IMR-90 (cell line): ENCODE results near the gene RBMS2. TPM values are rescaled to one million over a fixed set of nuclear protein-coding genes. Genes with fewer than 3 reads are reported as not detected.
A peak's percentile ranks its signal among the peaks of the same experiment; 100 is the strongest.

Experiments used
- ATAC-seq: fragments of 200-7000 bp; cut with Tn5 transposase; 2 replicates; pipeline ENCODE4 v1.9.1; 2020; ENCODE audit warnings: low read depth, mild to moderate bottlenecking, moderate library complexity
- BruUV-seq: library from RNA; stranded (reverse); fragments of 400-500 nt; replicated peaks from 2 replicates; lab custom pipeline; 2021; lab: Mats Ljungman, UMichigan
- CTCF ChIA-PET: fragments of 300-600 bp; formaldehyde crosslinking; extraction: SDS; loops from one replicate; lab custom pipeline; 2021; ENCODE audit warnings: antibody characterized with exemption; lab: Yijun Ruan, JAX
- POLR2A ChIA-PET: fragments of 300-600 bp; sonication (Branson Sonifier 250); formaldehyde crosslinking; loops from one replicate; lab custom pipeline; 2022; ENCODE audit warnings: antibody characterized with exemption; ENCODE audit not compliant: unreplicated experiment; lab: Charles Lee
- DNase-seq: peaks from one replicate; pipeline ENCODE4 v3.0.0; 2013
- H2AFZ ChIP-seq: replicated peaks from 2 replicates; pipeline ENCODE3; 2013; ENCODE audit warnings: low read length, mild to moderate bottlenecking; ENCODE audit not compliant: poor library complexity
- H2AK5ac ChIP-seq: 2 replicates; pipeline ENCODE4 v1.6.1; 2013; ENCODE audit warnings: low read depth, low read length, inconsistent platforms
- H2AK9ac ChIP-seq: replicated peaks from 2 replicates; pipeline ENCODE3; 2013; ENCODE audit warnings: mild to moderate bottlenecking, low read depth, low read length, moderate library complexity; ENCODE audit not compliant: poor library complexity
- H2BK120ac ChIP-seq: 2 replicates; pipeline ENCODE4 v1.6.1; 2013; ENCODE audit warnings: low read depth, low read length, inconsistent platforms
- H2BK15ac ChIP-seq: 3 replicates; pipeline ENCODE4 v1.6.1; 2013; ENCODE audit warnings: low read depth, low read length, inconsistent platforms
- H2BK20ac ChIP-seq: 2 replicates; pipeline ENCODE4 v1.6.1; 2013; ENCODE audit warnings: low read depth, mild to moderate bottlenecking, inconsistent platforms, low read length, moderate library complexity
- H2BK5ac ChIP-seq: 2 replicates; pipeline ENCODE4 v1.6.1; 2013; ENCODE audit warnings: mild to moderate bottlenecking, low read depth, low read length, inconsistent platforms; ENCODE audit not compliant: poor library complexity, severe bottlenecking
- H3K14ac ChIP-seq: replicated peaks from 2 replicates; pipeline ENCODE4 v1.6.1; 2013; ENCODE audit warnings: low read depth, low read length, inconsistent platforms
- H3K18ac ChIP-seq: 2 replicates; pipeline ENCODE4 v1.6.1; 2013; ENCODE audit warnings: low read depth, low read length, control low read depth
- H3K23ac ChIP-seq: 2 replicates; pipeline ENCODE4 v1.6.1; 2013; ENCODE audit warnings: low read depth, low read length, inconsistent platforms
- H3K27ac ChIP-seq: 2 replicates; pipeline ENCODE4 v1.5.1; 2013; ENCODE audit warnings: mild to moderate bottlenecking, control low read depth, low read length; ENCODE audit not compliant: insufficient read depth
- H3K27me3 ChIP-seq: 2 replicates; pipeline ENCODE4 v1.6.1; 2013; ENCODE audit warnings: low read length; ENCODE audit not compliant: control insufficient read depth, insufficient read depth
- H3K36me3 ChIP-seq: 2 replicates; pipeline ENCODE4 v1.6.1; 2013; ENCODE audit warnings: low read length, mixed read lengths; ENCODE audit not compliant: control insufficient read depth, insufficient read depth
- H3K4ac ChIP-seq: 2 replicates; pipeline ENCODE4 v1.6.1; 2013; ENCODE audit warnings: low read depth, low read length, inconsistent platforms
- H3K4me1 ChIP-seq: 2 replicates; pipeline ENCODE4 v1.6.1; 2013; ENCODE audit warnings: low read length, mixed read lengths; ENCODE audit not compliant: control insufficient read depth, insufficient read depth
- H3K4me2 ChIP-seq: 2 replicates; pipeline ENCODE4 v1.6.1; 2013; ENCODE audit warnings: low read depth, mild to moderate bottlenecking, control low read depth, low read length, moderate library complexity
- H3K4me3 ChIP-seq: 2 replicates; pipeline ENCODE4 v1.5.1; 2013; ENCODE audit warnings: low read depth, mild to moderate bottlenecking, control low read depth, low read length, moderate library complexity; ENCODE audit not compliant: insufficient read depth
- H3K56ac ChIP-seq: 2 replicates; pipeline ENCODE4 v1.6.1; 2013; ENCODE audit warnings: low read length, inconsistent platforms; ENCODE audit not compliant: insufficient read depth; ENCODE audit errors: extremely low read depth
- H3K79me1 ChIP-seq, 2 experiments: 2 replicates each; pipeline ENCODE4 v1.6.1; 2013; ENCODE audit warnings: low read length in 2 of 2, inconsistent platforms in 1 of 2, low read depth in 1 of 2
- H3K9ac ChIP-seq: 2 replicates; pipeline ENCODE4 v1.6.1; 2013; ENCODE audit warnings: low read depth, low read length, control low read depth
- H3K9me1 ChIP-seq: 2 replicates; pipeline ENCODE4 v1.6.1; 2013; ENCODE audit warnings: low read length, inconsistent platforms; ENCODE audit not compliant: insufficient read depth
- H3K9me3 ChIP-seq: 2 replicates; pipeline ENCODE4 v1.6.1; 2013; ENCODE audit warnings: low read length; ENCODE audit not compliant: control insufficient read depth, insufficient read depth
- H4K20me1 ChIP-seq: 2 replicates; pipeline ENCODE4 v1.6.1; 2013; ENCODE audit warnings: low read length, inconsistent platforms; ENCODE audit not compliant: insufficient read depth
- H4K5ac ChIP-seq: 2 replicates; pipeline ENCODE4 v1.6.1; 2013; ENCODE audit warnings: mild to moderate bottlenecking, low read depth, low read length, control low read depth
- H4K8ac ChIP-seq, 2 experiments: 2 replicates each; pipeline ENCODE4 v1.6.1; 2013; ENCODE audit warnings: low read depth in 2 of 2, low read length in 2 of 2, control low read depth in 1 of 2, inconsistent platforms in 1 of 2
- H4K91ac ChIP-seq: 2 replicates; pipeline ENCODE4 v1.6.1; 2013; ENCODE audit warnings: low read depth, low read length, inconsistent platforms; ENCODE audit not compliant: insufficient read depth
- CEBPB ChIP-seq: IDR thresholded peaks from 2 replicates; pipeline ENCODE4 v1.6.1; 2012; ENCODE audit warnings: low read depth, low read length, improper control_type of control experiment
- SMC3 ChIP-seq: fragments of 150-350 bp; IDR thresholded peaks from 2 replicates; pipeline ENCODE4 v1.6.1; 2016; ENCODE audit warnings: low read depth, mild to moderate bottlenecking, antibody characterized with exemption, low read length, moderate library complexity
- whole genome bisulfite sequencing, 2 experiments: methylation state at CpG; one replicate each; pipeline versions ENCODE4 v1.1.5 to v1.1.7; 2013; ENCODE audit warnings: missing lambda C conversion rate in 2 of 2; ENCODE audit not compliant: insufficient read length in 1 of 2; ENCODE audit errors: extremely low coverage in 2 of 2; 5-methylcytosine and 5-hydroxymethylcytosine counted together
- dilution Hi-C: fragments of 300-500 bp; cut with HindIII; formaldehyde crosslinking; loops from one replicate; pipeline ENCODE4 v1.14.3; 2018; ENCODE audit warnings: low sequenced_read_pairs; ENCODE audit not compliant: unreplicated experiment
- in situ Hi-C: fragments of 300-500 bp; cut with MboI; formaldehyde crosslinking; loops from 3 replicates; pipeline ENCODE4 v1.14.3; 2019; ENCODE audit warnings: low sequenced_read_pairs, inconsistent platforms, mixed read lengths
- intact Hi-C: fragments of 100-400 bp; cut with micrococcal nuclease; formaldehyde crosslinking; loops from 2 replicates; pipeline ENCODE4 v1.10.0; 2022
- polyA plus RNA-seq, 3 experiments: library from polyadenylated mRNA; depleted of rRNA; stranded (reverse); fragments of >200 nt; gene quantifications; 2 replicates each; pipeline ENCODE4 v1.2.3, GENCODE V29; 2012; ENCODE audit warnings: low replicate concordance in 1 of 3
- total RNA-seq: library from RNA; depleted of rRNA; stranded (reverse); fragments of >200 nt; gene quantifications from 2 replicates; pipeline ENCODE4 v1.2.3, GENCODE V29; 2012

Gene RBMS2
- total and polyA plus RNA-seq, 2 of the 4 experiments (the other 2 are of a cell fraction) = 38.0 to 43.6 TPM

DNA sequence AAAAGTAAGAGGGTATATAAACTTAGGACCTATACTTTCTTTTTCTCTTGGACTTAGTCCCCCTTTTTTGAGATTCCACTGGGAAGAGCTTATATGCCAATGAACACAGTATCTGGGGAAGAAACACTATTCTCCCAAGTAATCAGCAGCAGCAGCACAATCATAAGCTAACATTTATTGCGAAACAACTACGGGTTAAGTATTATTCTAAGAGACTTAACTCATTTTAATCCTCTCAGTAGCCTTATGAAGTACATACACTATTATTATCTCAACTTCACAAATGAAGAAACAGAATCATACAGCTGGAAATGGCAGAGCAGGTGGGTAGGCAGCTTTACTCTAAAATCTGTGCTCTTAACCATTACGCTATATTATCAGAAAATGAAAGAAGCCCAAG, 80.6 kb downstream of the RBMS2 start:
- intact Hi-C loops (no loop called here), dilution Hi-C loops (no loop called here), in situ Hi-C loops (no loop called here)
- Histone ChIP-seq H2AK9ac (no peak overlapping the region), H3K56ac (no peak overlapping the region), H4K8ac (no peak overlapping the region), H3K9me1 (0 out of 2 replicates have a peak, but pooled peaks cover 3% of the 10 kb centered on the region), H3K9me3 (no peaks in the 10 kb centered on the region), H3K18ac (no peak overlapping the region), H3K4me3 (no peak overlapping the region), H3K36me3 (peaks cover 87% of the 10 kb centered on the region), H3K27ac (no peak overlapping the region), H3K4me1 (no peaks in the 10 kb centered on the region), H3K9ac (no peak overlapping the region), H3K27me3 (no peaks in the 10 kb centered on the region), H2BK5ac (no peak overlapping the region), H3K14ac (no peak overlapping the region), H2BK20ac (no peak overlapping the region), H3K23ac (no peak overlapping the region), H4K20me1 (peaks cover under 1% of the 10 kb centered on the region; the same call in 1 of the 2 replicates), H4K5ac (no peak overlapping the region), H3K79me1 (peaks cover 0 to 19% of the 10 kb centered on the region in 2 experiments; a peak in 3 of 4 replicates), H2AK5ac (no peak overlapping the region), H4K91ac (no peak overlapping the region), H2BK15ac (no peak overlapping the region), H3K4me2 (no peak overlapping the region), H2AFZ (no peak overlapping the region), H2BK120ac (no peak overlapping the region), H3K4ac (no peak overlapping the region)
- CTCF ChIA-PET = interaction anchor here (1.3 kb wide), 1 partner anchor 34 kb away, joined by 6 read pairs; no protein-coding TSS in a partner anchor
- no peak for ATAC-seq
- no TSS peak for BruUV-seq
- DNase-seq = no peak
- POLR2A ChIA-PET = no interaction called here
- no CpG with 5 or more reads among the region's 3 CpGs for WGBS, 2 experiments
- TF ChIP-seq CEBPB = peak; percentile 93
- TF ChIP-seq SMC3 = no peak
